HCT116 (cell line): Measurements from ENCODE around the gene ZNF83. TPM values are rescaled to one million over a fixed set of nuclear protein-coding genes. Genes with fewer than 3 reads are reported as not detected.

ENCODE experiments used
- ATAC-seq: fragments of 200-7000 bp; cut with Tn5 transposase; 2 replicates; pipeline ENCODE4 v1.9.1; 2020; ENCODE audit warnings: mild to moderate bottlenecking, moderate library complexity
- BruUV-seq: library from RNA; stranded (reverse); fragments of 400-500 nt; replicated peaks from 2 replicates; lab custom pipeline; 2021; lab: Mats Ljungman, UMichigan
- CTCF ChIA-PET: fragments of 300-600 bp; sonication (Branson Sonifier 250); formaldehyde crosslinking; loops from one replicate; lab custom pipeline; 2021; ENCODE audit warnings: antibody characterized with exemption; lab: Charles Lee
- POLR2A ChIA-PET: fragments of 300-600, 350-600 bp; sonication (Branson Sonifier 250); formaldehyde crosslinking; loops from one replicate; lab custom pipeline; 2021; ENCODE audit warnings: antibody characterized with exemption; lab: Charles Lee
- RAD21 ChIA-PET, 2 experiments: fragments of 300-600 bp; sonication (Branson Sonifier 250); formaldehyde crosslinking; loops; one replicate each; lab custom pipeline; 2023; ENCODE audit warnings: low total read pairs in 2 of 2; ENCODE audit not compliant: uncharacterized antibody in 2 of 2, unreplicated experiment in 2 of 2, low non-redundant PET in 1 of 2; lab: Charles Lee
- DNase-seq: peaks from one replicate; pipeline ENCODE4 v3.0.0-alpha.2; 2010; ENCODE audit warnings: low read depth, low spot score
- H2AFZ ChIP-seq: fragments of 200-600 bp; shearing (Covaris generic), sonication (generic); 2 replicates; pipeline ENCODE4 v1.6.1; 2017; ENCODE audit warnings: low read depth, mixed run types, mixed read lengths, antibody characterized with exemption, low read length; ENCODE audit not compliant: poor library complexity, severe bottlenecking
- H3K27ac ChIP-seq: 2 replicates; pipeline ENCODE4 v1.5.1; 2012; ENCODE audit warnings: low read depth, low read length
- H3K27me3 ChIP-seq: fragments of 200-600 bp; sonication (generic); 2 replicates; pipeline ENCODE4 v1.6.1; 2016; ENCODE audit warnings: mixed run types, low read length, mixed read lengths; ENCODE audit not compliant: insufficient read depth
- H3K36me3 ChIP-seq, 2 experiments: fragments of 200-500 bp in 1 of 2; fragments of 200-600 bp in 1 of 2; sonication (Bioruptor generic) in 1 of 2; sonication (generic) in 1 of 2; 2 replicates each; pipeline versions ENCODE4 v1.5.1 to v1.6.1; 2014 to 2016; ENCODE audit warnings: low read length in 2 of 2, inconsistent platforms in 1 of 2, mixed read lengths in 1 of 2, mixed run types in 1 of 2; ENCODE audit not compliant: insufficient read depth in 2 of 2, control insufficient read depth in 1 of 2
- H3K4me1 ChIP-seq, 2 experiments: fragments of 200-600 bp in 1 of 2; sonication (generic) in 1 of 2; 2 replicates each; pipeline versions ENCODE4 v1.5.1 to v1.6.1; 2012 to 2017; ENCODE audit warnings: low read length in 2 of 2, inconsistent platforms in 1 of 2, mild to moderate bottlenecking in 1 of 2, mixed read lengths in 1 of 2, mixed run types in 1 of 2, moderate library complexity in 1 of 2; ENCODE audit not compliant: insufficient read depth in 2 of 2, control insufficient read depth in 1 of 2
- H3K4me2 ChIP-seq: fragments of 200-600 bp; sonication (generic); 2 replicates; pipeline ENCODE4 v1.6.1; 2017; ENCODE audit warnings: mixed run types, low read length, mixed read lengths
- H3K4me3 ChIP-seq, 2 experiments: fragments of 200-600 bp in 1 of 2; sonication (generic) in 1 of 2; replicated peaks in 1 of 2; 2 replicates each; pipeline ENCODE4 v1.5.1; 2011 to 2016; ENCODE audit warnings: low read length in 2 of 2, control low read depth in 1 of 2, low read depth in 1 of 2, mild to moderate bottlenecking in 1 of 2, mixed read lengths in 1 of 2, mixed run types in 1 of 2
- H3K79me2 ChIP-seq: fragments of 200-600 bp; sonication (generic); 2 replicates; pipeline ENCODE4 v1.6.1; 2017; ENCODE audit warnings: mild to moderate bottlenecking, mixed run types, low read length, moderate library complexity, mixed read lengths; ENCODE audit not compliant: insufficient read depth
- H3K9ac ChIP-seq: fragments of 200-600 bp; sonication (generic); 2 replicates; pipeline ENCODE4 v1.6.1; 2016; ENCODE audit warnings: low read length, mixed read lengths
- H3K9me2 ChIP-seq: fragments of 200-600 bp; sonication (generic), shearing (Covaris generic); 2 replicates; pipeline ENCODE4 v1.6.1; 2017; ENCODE audit warnings: mixed run types, mild to moderate bottlenecking, moderate library complexity; ENCODE audit not compliant: insufficient read depth
- H3K9me3 ChIP-seq, 2 experiments: fragments of 200-500 bp in 1 of 2; fragments of 200-600 bp in 1 of 2; sonication (Bioruptor generic) in 1 of 2; sonication (generic) in 1 of 2; 2 replicates each; pipeline ENCODE4 v1.6.1; 2014 to 2017; ENCODE audit warnings: low read length in 2 of 2, mixed read lengths in 2 of 2, inconsistent platforms in 1 of 2, low read depth in 1 of 2, mild to moderate bottlenecking in 1 of 2, mixed run types in 1 of 2, moderate library complexity in 1 of 2; ENCODE audit not compliant: control insufficient read depth in 1 of 2, insufficient read depth in 1 of 2
- H4K20me1 ChIP-seq: fragments of 200-600 bp; sonication (generic), shearing (Covaris generic); 2 replicates; pipeline ENCODE4 v1.6.1; 2017; ENCODE audit warnings: mixed run types, mild to moderate bottlenecking, moderate library complexity; ENCODE audit not compliant: insufficient read depth
- CBX3 ChIP-seq: IDR thresholded peaks from 2 replicates; pipeline ENCODE4 v1.6.1; 2012; ENCODE audit warnings: low read depth
- CEBPB ChIP-seq: IDR thresholded peaks from 2 replicates; pipeline ENCODE4 v1.6.1; 2012; ENCODE audit warnings: low read depth
- CTCF ChIP-seq, 3 experiments: fragments of 200-600 bp in 1 of 3; sonication (generic) in 1 of 3; IDR thresholded peaks in 2 of 3; conservative IDR thresholded peaks in 1 of 3; 2 replicates each; pipeline ENCODE4 v1.5.1; 2012 to 2017; ENCODE audit warnings: low read depth in 2 of 3, low read length in 2 of 3, antibody characterized with exemption in 1 of 3, borderline replicate concordance in 1 of 3, control low read depth in 1 of 3, mild to moderate bottlenecking in 1 of 3, mixed read lengths in 1 of 3, mixed run types in 1 of 3, moderate library complexity in 1 of 3; ENCODE audit not compliant: insufficient read depth in 1 of 3
- ELF1 ChIP-seq: IDR thresholded peaks from 2 replicates; pipeline ENCODE4 v1.6.1; 2012; ENCODE audit warnings: low read depth, borderline replicate concordance
- EZH2phosphoT487 ChIP-seq: fragments of 200-600 bp; IDR thresholded peaks from 2 replicates; pipeline ENCODE4 v1.6.1; 2018; ENCODE audit warnings: antibody characterized with exemption, borderline replicate concordance
- FOSL1 ChIP-seq: IDR thresholded peaks from 2 replicates; pipeline ENCODE4 v1.6.1; 2012; ENCODE audit warnings: low read depth
- JUND ChIP-seq: IDR thresholded peaks from 2 replicates; pipeline ENCODE4 v1.6.1; 2012
- RAD21 ChIP-seq: IDR thresholded peaks from 2 replicates; pipeline ENCODE4 v1.6.1; 2012; ENCODE audit warnings: low read depth, mild to moderate bottlenecking
- REST ChIP-seq: IDR thresholded peaks from 2 replicates; pipeline ENCODE4 v1.6.1; 2012; ENCODE audit warnings: low read depth
- SIN3A ChIP-seq: IDR thresholded peaks from 2 replicates; pipeline ENCODE4 v1.6.1; 2012; ENCODE audit warnings: low read depth
- SRF ChIP-seq: IDR thresholded peaks from 2 replicates; pipeline ENCODE4 v1.6.1; 2012; ENCODE audit warnings: low read depth
- TCF7L2 ChIP-seq: IDR thresholded peaks from 2 replicates; pipeline ENCODE4 v1.7.0; 2011; ENCODE audit warnings: borderline replicate concordance, inconsistent platforms; ENCODE audit not compliant: insufficient read depth, insufficient read length; ENCODE audit errors: extremely low read depth
- YY1 ChIP-seq: IDR thresholded peaks from 2 replicates; pipeline ENCODE4 v1.6.1; 2011; ENCODE audit warnings: low read length, low read depth, moderate library complexity, mild to moderate bottlenecking; ENCODE audit not compliant: insufficient replicate concordance; ENCODE audit errors: extremely low read depth
- ZFX ChIP-seq: fragments of 450-650 bp; IDR thresholded peaks from 2 replicates; pipeline ENCODE4 v1.6.1; 2017
- ZNF274 ChIP-seq: fragments of 200-500 bp; sonication (Bioruptor generic); IDR thresholded peaks from 2 replicates; pipeline ENCODE4 v1.6.1; 2014; ENCODE audit warnings: mild to moderate bottlenecking, low read depth, low read length, inconsistent platforms
- intact Hi-C: fragments of 100-400 bp; cut with micrococcal nuclease; formaldehyde crosslinking; loops from 2 replicates; pipeline ENCODE4 v1.10.0; 2022
- total RNA-seq: library from RNA; stranded (reverse); gene quantifications from one replicate; pipeline ENCODE4 v1.2.1, GENCODE V29; 2021; ENCODE audit not compliant: unreplicated experiment

ZNF83 gene
- total RNA-seq, 1 experiment from 2014 or later = 34.2 TPM

GRCh38 chr19:52651956-52652355 is 13.8 kb upstream of the ZNF83 start:
- Histone ChIP-seq H4K20me1 (no peaks in the 10 kb centered on the region), H3K4me1 (no peaks in the 10 kb centered on the region), H2AFZ (no peak overlapping the region), H3K27me3 (no peaks in the 10 kb centered on the region), H3K4me3 (no peak overlapping the region), H3K79me2 (peaks cover 3% of the 10 kb centered on the region; the same call in 1 of the 2 replicates), H3K36me3 (peaks cover 2 to 72% of the 10 kb centered on the region in 2 experiments), H3K9me3 (peaks cover 3 to 14% of the 10 kb centered on the region in 2 experiments; a peak in 2 of 4 replicates), H3K4me2 (no peak overlapping the region), H3K9ac (no peak overlapping the region), H3K9me2 (no peaks in the 10 kb centered on the region), H3K27ac (no peak overlapping the region)
- TF ChIP-seq JUND (no peak), CEBPB (no peak), SRF (no peak), ZFX (no peak), YY1 (no peak), FOSL1 (no peak), EZH2phosphoT487 (no peak), TCF7L2 (no peak), REST (no peak), ELF1 (no peak), ZNF274 (no peak), CTCF (IDR thresholded peaks at IDR 0.05 in 2 of 3, conservative IDR thresholded peaks at IDR 0.05 in 1 of 3; ENCODE audit: borderline replicate concordance in 1 of 3, insufficient read depth in 1 of 3, low read depth in 2 of 3, low read length in 2 of 3) (no peak), RAD21 (no peak), SIN3A (no peak), CBX3 (no peak)
- ATAC-seq (no peak), DNase-seq (no peak)
- CTCF ChIA-PET = no interaction called here
- intact Hi-C loops = no loop called here
- no TSS peak for BruUV-seq
- POLR2A ChIA-PET = no interaction called here
- RAD21 ChIA-PET = no interaction called here
